Peyer's patch (tissue), 4 donors: ENCODE data around the gene PMM1.

Experiments
- CTCF ChIP-seq, 6 experiments: fragments of 450-650 bp in 4 of 6; fragments of 200-600 bp in 2 of 6; sonication (generic) in 1 of 6; IDR thresholded peaks; one replicate each; pipeline ENCODE4 v1.5.1; 2017 to 2019; ENCODE audit warnings: antibody characterized with exemption in 6 of 6, mild to moderate bottlenecking in 3 of 6, moderate library complexity in 1 of 6
- POLR2A ChIP-seq, 2 donors: fragments of 450-650 bp; IDR thresholded peaks; one replicate each; pipeline ENCODE4 v1.5.1; 2017; ENCODE audit warnings: antibody characterized with exemption in 2 of 2, mild to moderate bottlenecking in 2 of 2, moderate library complexity in 2 of 2

GRCh38 chr22:41560095-41560471 lies 29.6 kb downstream of the PMM1 start:
- TF ChIP-seq CTCF (IDR thresholded peaks at IDR 0.05), result no peak
- no peak for TF ChIP-seq POLR2A (IDR thresholded peaks at IDR 0.05)
